Retina (tissue), 1 donor: ENCODE results near the gene IL2RA.
A peak's percentile ranks its signal among the peaks of the same experiment; 100 is the strongest.

ENCODE experiments used
- DNase-seq: peaks from one replicate; pipeline ENCODE4 v3.0.0-alpha.2; 2016

IL2RA gene

DNA sequence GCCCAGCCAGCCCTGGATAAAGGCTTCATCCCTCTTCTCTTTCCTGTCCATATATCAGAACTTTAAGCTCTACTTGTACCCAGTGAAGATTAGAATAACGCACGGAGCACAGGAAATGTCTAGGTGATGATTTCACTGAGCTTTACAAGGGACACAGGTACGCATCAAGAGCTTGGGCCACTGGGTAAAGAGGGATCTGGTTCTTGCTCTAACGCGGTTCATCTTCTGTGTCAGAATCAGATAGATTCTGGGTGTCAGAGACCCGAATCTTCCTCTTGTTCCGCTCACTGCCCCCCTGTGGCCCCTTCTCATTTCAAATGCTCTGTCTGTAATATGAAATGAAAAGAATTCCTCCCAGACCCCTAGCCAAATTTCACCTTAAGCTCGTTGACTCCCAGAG, 24.7 kb downstream of the IL2RA start:
- DNase-seq = no peak

DNA sequence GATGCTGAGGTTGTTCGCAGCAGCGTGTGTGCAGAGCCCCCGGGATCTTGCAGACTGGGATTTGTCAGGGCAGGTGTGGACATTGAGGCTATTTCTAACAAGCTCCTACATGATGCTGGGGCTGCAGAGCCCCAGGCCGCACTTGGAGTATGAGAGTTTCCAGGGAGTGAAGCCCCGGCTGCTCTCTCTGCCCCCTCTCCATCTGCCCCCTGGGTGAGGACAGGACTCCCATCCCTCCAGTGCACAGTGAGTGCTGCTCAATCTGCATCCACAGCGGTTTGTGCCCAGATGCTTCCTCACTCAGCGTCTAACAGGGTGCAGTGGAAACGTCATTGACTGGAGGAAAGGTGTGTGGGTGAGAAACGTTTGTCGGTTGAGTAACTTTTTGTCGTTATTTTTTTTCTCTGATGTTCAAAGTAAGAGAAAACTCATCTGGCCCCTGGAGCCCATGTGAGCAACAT, 25.3 kb downstream of the IL2RA start:
- DNase-seq = no peak

DNA sequence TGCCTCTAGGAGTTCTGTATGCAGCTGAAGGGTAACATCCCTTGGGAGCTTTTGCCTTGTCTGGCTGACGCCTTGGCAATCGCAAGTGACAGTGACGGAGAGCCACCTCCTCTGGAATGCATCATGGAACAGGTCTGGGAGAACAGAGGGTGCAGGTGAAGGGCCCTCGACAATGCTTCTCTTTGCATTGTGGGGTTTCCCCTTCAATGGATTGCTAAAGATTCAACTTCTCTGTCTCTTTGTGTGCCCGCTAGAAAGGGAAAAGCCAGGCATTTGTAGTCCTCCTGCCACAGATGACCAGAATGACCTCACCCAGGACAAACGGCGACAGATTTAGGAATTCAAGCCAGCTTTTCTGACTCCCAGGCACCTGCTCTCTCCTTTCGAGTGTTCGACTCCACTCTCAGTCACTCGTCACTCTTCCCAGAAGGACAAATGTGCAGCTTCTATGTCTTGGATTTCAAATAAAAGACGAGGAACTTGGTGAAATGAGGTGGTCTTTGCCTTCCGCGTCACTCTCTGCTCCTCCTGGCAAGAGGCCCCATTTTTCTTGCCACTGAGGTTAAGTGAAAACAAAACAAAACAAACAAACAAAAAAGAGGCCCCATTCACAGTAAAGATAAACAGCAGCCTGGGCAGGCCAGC, 26.1 kb downstream of the IL2RA start:
- no peak for DNase-seq

DNA sequence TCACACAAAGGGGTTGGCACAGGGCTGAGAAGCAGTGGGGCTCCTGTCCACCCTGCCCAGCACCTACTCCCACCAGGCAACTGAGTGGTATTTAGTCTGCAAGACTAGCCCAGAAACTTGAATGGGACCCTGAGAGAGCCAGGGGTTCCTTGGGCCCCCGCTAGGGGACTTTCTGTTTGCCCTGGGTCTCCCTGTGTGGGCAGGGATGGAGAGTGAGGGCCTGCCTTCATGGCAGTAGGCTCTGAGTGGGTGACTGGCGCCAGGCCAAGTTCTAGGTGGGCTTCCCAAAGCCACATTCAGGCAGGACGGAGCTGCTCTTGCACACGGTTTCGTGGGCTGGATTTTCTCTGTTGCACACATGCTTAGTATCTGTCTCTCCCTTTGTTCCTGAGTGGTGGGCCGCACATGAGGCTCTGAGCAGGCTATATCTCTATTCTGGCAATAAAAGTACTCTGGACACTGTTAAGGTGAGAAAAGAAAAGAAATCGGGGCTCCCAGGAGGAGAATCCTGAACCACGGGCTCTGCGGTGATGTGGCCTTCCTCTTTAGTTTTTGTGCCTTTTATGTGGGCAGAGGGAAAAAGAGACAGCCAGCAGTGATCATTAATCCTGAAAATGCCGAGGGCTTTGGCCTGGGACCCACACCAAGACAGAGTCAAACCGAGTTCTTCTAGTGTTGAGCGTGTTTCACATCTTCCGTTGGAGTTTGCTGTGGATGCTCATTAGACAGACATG, 26.9 kb downstream of the IL2RA start:
- no peak for DNase-seq

DNA sequence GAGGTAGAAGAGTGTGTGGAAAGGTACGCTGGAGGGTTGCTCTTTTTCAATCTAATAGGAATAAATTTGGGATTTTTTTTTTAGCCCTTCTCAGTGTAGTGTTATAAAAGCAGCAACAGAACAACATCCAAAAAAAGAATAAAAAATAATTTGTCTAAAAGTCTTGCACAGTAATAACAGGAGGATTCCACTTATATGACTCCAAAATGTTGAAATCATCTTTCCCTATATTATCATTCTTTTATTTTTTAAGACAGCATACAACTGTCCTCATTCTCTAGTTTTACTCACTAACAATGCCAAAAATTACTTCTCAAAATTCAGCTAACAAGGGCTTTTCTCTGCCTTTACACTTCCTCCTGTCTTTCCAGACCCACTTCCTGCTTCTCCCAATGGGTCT, 27.8 kb downstream of the IL2RA start:
- no peak for DNase-seq

DNA sequence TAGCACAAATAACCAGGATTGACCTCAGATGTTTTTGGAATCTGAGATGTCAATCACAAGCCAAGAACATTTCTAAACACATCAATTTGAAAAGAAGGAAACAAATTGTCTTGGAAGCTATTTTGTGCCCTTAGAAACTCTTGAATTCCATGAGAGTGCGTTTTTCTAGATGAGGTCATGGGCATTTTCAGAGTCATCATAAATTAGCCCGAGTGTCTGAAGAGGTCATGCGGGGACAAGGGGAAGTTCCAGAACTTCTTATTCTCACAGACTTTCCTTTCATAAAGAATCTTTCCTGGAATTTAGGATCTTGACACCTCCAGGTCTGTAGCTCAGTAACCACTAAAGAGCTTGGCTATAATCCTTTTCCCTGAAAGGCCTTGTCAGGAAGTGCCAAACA, 28.2 kb downstream of the IL2RA start:
- DNase-seq = no peak

DNA sequence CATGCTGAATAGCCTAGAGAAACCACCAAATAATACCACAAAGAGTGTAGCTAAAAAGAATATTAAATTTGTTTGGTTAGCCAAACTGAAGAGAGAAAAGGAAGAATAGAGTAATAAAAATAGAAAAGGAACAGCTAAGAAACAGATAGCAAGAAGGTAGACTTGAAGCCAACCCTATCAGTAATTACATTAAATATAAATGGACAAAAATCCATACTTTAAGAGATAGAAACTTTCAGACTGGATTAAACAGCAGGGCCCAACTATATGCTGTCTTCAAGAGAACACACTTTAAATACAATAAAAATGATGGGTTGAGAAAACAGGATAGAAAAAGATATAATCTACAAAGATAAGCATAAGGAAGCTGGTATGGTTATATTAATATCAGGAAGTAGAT, 31.2 kb downstream of the IL2RA start:
- no peak for DNase-seq

DNA sequence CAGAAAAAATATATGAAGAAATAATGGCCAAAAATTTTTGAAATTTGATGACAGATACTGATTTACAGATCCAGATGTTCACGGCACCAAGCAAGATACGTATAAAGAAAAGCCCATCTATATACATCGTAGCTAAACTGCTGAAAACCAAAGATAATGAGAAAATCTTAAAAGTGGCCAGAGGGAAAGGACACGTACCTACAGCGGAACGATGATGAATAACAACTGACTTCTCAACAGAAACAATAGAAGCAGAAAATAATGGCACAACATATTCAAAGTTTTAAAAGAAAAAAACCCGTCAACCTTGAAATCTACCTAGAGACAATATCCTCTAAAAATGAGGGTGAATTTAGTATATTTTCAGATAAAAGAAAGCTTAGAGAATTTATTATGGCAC, 31.9 kb downstream of the IL2RA start:
- DNase-seq = no peak

DNA sequence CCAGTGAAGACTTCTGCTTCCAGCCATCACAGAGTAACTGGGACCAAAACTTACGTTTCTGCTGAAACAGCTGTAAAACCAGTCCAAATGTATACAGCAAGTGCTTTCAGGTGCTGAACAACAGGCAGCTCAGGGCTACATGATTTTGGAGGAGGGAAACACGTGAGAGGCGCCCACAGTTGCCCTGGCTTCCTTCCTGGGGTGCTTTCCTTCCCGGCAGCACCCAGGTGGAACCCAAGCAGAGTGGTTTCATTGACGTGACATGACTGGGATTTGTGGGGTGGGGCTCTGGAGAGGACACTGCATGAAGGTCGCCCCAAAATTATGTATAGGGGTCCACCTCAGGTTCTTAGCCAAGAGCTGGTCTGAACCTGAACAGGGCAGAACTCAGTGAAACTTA, 34.2 kb downstream of the IL2RA start:
- DNase-seq = no peak

DNA sequence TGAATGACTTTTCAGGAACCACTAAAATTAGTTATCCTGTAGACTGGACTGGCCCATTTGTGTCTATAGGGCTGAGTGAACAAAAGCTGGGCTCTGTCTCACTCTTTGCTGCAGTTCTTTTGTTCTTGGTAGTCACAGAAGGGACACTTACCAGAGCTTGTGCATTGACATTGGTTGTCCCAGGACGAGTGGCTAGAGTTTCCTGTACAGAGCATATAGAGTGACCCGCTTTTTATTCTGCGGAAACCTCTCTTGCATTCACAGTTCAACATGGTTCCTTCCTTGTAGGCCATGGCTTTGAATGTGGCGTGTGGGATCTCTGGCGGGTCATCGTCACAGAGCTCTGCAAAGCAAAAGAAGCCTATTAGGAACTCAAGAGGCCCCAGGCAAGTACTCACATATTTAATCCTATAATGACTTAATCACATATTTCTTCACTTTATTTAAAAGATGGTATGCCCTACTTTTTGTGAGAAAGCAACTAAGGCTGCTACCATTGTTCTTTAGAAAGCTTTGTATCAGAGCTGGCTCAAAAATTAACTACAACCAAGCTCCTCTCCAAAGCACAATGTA, 36.4 kb downstream of the IL2RA start:
- DNase-seq = no peak

DNA sequence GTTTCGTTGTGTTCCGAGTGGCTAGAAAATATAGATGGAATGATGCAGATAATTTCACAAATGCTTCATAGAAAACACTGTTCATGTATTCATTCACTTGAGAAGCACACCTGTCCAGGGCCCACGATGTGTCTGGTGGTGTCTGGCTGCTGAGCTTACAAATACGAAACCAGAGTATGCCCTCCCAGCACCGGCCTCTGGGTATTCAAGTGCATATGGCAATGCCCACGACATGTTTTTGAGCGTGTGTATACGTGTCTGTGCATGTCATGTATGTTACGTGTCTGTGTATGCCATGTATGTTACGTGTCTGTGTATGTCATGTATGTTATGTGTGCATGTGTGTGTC, 37.9 kb downstream of the IL2RA start:
- DNase-seq = no peak

DNA sequence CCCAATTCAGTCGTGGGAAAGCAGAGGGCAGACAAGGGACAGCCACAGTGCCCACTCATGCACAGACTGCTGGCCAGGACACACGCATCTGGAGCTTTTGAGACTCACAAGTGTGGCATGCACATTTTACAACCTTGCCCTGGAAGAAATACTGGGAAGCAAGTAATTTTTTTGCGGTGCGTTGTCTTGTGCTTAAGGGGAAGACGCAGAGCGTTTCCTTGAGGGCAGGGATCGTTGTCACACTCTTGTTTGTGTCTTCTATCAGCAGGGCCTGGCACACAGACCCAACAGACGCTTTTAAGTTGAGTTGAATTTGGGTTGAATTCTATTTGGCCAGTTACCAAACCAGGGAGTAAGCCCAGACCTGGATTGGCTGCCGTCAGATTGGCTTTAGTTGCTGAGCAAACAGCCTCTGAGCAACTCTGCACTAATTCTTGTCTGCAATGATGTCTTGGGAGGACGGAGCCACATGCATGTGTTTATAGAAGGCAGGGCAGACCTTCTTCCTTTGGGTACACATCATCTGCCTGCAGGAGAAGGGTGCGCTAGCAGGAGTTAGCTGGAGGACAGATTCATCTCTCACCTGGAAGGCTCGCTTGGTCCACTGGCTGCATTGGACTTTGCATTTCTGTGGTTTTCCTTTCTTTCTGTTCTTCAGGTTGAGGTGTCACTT, 38.4 kb downstream of the IL2RA start:
- DNase-seq = no peak

DNA sequence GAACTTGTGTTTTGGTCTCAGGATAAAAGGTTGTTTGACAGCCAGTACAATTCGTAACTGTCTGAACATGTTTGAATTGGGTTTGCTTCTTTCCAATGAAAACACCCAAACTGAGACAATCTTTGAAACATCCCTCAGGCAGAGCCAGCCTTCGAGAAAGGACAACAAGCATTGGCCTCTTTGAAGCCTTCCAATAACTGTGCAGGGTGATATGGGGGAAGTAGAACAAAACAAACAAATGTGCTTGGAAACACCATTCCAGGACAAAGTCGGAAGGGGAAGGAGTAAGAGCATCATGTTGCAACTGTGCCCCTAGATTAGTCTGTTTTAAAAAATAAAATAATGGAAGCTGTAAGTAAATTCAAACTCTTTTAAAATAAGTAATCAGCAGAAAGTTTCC, 39.5 kb downstream of the IL2RA start:
- DNase-seq = no peak

DNA sequence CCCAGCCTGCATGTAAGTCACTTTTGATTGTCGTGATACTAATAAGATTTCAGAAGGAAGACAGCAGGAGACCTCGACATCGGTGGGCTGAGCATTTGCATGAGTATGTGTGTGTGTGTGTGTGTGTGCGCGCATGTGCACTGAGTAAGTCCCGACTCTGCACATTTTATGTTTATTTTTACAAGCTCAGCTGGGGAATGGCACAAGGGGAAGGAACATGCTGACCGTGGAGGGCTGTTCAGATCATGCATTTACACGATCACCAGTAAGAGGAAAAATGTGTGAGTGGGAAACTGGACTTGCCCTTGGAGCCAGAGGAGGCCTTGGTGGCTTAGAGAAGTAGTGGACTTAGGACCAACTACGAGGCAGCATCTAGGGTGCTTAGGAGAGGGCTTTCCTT, 41.3 kb downstream of the IL2RA start:
- no peak for DNase-seq

DNA sequence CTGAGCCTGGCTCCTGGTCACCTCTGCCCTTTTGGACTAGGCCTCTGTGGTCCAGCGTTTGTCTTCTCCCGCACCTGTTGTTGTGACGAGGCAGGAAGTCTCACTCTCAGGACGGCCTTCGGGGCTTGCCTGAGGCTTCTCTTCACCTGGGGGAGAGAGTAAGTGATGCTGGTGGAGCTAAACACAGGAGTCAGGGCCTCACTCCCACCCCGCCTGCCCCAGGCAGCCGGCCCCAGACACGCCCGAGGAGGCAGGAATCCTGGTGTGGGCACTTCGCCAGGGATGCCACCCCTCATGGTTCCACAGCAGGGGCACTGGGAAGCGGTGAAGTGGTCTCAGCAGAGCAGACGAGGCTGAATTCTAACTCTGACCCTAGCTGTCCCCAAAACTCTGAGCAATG, 42.4 kb downstream of the IL2RA start:
- no peak for DNase-seq

DNA sequence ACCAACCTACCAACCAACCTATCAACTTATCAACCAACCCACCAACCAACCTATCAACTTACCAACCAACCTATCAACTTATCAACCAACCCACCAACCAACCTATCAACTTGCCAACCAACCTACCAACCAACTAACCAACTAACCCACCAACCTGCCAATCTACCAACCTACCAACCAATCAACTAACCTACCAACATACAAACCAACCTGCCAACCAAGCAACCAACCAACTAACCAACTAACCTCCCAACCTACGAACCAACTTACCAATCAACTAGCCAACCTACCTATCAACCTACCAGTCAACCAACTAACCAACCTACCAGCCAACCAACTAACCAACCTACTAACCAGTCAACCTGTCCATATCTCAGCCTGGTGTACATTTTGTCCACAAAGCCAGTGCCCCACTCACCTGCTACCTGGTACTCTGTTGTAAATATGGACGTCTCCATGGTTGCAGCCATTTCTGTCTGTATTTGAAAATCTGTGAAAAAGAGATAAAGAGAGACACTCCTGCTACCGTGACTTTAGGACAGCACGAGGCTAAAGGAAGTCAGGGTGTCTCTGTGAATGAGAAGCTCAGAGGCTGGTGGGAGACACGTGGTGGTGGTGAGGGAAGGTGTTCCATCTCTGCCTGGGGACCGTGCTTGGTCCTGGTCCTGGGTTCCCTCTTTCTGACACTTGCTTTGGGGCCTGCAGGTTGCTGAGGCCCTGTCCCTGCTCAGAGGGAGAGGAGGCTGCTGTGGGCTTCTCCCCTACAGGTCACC, 43.0 kb downstream of the IL2RA start:
- no peak for DNase-seq

DNA sequence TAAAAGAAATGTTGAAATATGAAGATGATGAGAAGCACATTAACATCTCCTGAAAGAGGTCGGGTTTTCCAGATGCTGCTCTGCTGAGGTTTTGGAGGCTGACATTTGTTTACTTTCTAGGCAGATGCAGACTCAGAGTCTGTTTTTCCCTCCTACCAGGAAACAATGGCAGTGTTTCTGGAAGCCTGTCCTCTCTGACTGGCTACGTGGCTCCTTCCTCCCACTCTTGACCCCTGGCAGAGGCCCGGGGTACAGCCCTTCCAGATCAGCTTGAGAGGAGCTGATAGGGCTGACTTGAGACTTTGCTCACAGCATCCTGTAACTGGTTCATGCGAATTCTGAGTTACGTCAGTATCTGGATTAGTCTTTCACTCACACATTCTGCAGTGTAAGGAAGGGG, 43.7 kb downstream of the IL2RA start:
- no peak for DNase-seq

DNA sequence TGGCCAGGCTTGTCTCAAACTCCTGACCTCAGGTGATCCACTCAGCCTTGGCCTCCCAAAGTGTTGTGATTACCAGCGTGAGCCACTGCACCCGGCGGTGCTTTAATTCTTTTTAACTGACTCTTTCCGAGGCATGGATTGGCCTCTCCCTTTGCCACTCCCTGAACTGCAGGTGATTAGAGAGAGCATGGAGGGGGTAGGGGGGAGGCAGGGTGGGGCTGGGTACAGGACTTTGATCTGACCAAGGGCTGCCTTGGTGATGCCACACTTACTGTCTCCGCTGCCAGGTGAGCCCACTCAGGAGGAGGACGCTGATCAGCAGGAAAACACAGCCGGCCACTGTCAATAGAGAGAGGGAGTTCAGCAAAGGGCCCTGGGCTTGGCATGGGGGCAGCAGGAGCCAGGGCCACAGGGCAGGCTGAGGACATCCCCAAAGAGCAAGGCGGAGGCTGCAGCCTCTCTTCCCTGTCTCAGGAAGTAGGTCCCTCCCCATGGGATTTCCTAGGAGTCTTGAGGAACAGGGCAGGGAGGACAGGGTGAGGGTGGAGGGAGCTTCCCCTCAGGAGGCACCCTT, 44.3 kb downstream of the IL2RA start:
- no peak for DNase-seq

DNA sequence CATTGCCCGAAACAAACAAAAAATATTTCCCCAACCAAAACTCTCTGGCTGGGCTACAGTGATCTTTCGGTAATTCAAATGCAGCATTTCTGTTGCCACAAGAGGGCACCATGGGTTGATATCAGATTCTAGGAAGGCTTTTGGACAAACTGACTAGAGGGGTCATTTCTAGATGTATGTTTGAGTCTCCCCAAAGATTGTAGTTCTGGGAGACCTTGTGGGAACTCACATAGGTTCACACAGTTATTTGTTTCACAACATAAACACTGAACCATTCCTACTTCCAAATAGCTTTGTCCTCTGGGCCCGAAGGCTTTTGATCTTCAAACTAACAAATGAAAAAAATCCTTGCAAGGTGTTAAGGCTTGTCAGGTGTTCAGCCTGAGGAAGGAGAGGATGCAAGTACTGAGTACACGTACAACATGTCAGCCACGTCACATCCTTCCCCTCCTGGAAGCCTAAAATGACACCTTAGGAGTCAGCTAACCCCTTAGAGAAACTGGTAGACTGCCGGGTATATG, 47.9 kb downstream of the IL2RA start:
- DNase-seq = peak; percentile 37

DNA sequence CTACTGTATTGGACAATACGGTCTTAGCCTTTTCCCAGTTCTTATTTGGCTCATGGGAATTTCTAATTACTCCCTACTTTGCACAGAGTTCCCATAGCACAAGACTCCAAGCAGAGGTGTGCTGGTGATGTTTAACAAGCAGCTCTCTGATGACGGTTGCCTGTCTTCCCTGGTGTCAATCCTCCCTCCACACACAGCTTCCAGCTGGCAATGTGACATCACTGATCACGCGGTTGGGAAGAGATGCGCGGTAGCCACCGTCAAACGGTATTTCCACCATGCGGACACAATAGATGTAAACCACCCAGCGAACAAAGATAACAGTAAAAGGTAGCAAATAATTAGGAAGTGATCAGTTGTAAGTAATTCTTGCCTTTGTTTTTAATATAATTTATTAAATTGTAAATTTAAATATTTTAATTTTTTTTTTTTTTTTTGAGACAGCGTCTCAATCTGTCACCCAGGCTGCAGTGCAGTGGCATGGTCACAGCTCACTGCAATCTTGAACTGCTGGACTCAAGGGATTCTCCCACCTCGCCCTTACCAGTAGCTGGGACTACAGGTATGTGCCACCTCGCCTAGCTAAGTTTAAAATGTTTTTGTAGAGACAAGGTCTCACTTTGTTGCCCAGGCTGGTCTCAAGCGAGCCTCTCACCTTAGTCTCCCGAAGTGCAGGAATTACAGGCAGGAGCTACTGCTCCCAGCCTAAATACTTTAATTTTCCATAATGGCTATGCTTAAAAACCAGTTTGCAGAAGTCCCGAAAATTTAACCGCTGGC, 48.6 kb downstream of the IL2RA start:
- no peak for DNase-seq

DNA sequence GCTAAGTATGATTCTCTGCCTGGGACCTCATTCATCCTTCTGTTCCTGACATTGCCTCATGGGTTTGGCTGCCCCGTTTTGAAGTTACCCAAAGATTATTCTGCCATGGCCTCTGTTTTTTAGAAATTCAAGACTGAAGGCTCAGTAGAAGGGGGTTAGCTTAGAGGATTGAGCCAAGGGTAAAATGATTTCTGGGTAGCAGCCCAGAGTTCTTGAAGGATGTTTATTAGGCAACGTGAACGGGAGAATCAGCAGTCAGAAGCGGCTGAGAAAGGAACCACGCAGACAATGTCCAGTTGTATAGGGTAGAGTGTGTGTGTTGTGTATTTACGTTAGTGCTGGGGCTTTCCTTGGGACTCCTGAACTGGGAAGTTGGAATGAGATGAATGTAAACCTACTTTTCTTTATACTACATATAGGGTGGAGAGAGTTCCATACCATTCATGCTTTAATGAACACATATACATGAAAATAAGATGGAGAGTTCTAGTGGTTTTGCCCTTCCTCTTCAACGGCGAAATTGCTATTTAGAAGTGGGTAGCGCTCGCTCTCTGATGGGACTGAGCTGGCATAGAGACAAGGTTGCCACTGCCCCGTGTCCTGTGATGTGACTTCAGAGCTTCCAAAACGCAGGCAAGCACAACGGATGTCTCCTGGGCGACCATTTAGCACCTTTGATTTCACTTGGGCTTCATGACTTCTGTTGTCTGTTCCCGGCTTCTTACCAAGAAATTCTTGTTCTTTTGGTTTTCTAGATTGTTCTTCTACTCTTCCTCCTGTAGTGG, 49.9 kb downstream of the IL2RA start:
- DNase-seq = no peak
